Measurements from ENCODE around the gene COL23A1. TPM values are rescaled to one million over a fixed set of nuclear protein-coding genes. Genes with fewer than 3 reads are reported as not detected.
A peak's percentile ranks its signal among the peaks of the same experiment; 100 is the strongest.

COL23A1 gene
- total and polyA plus RNA-seq, 2 of the 13 experiments (the other 11 are each of a cell fraction or from before 2014, with no cell fraction given) = not detected

GRCh38 chr5:178204935-178205748 lies 385.1 kb downstream of the COL23A1 start:
- no peak overlapping the region for H2AFZ ChIP-seq (ENCODE audit: low read length)
- ChIA-PET POLR2A (interaction anchor here (1.0 to 2.8 kb wide), 12 partner anchors 8 to 654 kb away, joined by 4 to 15 read pairs (median 8); partner anchors contain the start of genes NHP2, PHYKPL and ZNF354B), CTCF (ENCODE audit: low intra/inter-chr PET ratio, low total read pairs) (no interaction called here)
- ATAC-seq (peak; percentile 34), DNase-seq (ENCODE audit: low spot score) (peak; percentile 50), FAIRE-seq (no peak)
- peak overlapping the region; percentile 89 for H3K4me2 ChIP-seq (ENCODE audit: low read depth, low read length)
- intact Hi-C loops (cut with micrococcal nuclease; ENCODE audit: unreplicated experiment) (no loop called here), in situ Hi-C loops (cut with HindIII; ENCODE audit: extremely low pct_ligation_motif_present, low pct_unique_long_range_greater_than_20kb) (no loop called here)
- WGBS (ENCODE audit: low lambda C conversion rate) = 0% methylated on average over 6 of the region's 90 CpGs
- BruUV-seq (replicated peaks) = no TSS peak
- H3K27ac ChIP-seq (ENCODE audit: extremely low read length, insufficient read depth, low read length) = peak overlapping the region; percentile 73
- no peaks in the 10 kb centered on the region; a peak in 1 of 5 replicates for H3K27me3 ChIP-seq (ENCODE audit: control insufficient read depth in 1 of 2, insufficient read depth in 2 of 2, low read length in 2 of 2)
- H3K36me3 ChIP-seq (replicated peaks in 1 of 2; ENCODE audit: control insufficient read depth in 1 of 2, insufficient read depth in 2 of 2, low read length in 2 of 2) = peaks cover 12 to 42% of the 10 kb centered on the region in 2 experiments
- peaks cover 39% of the 10 kb centered on the region for H3K4me1 ChIP-seq (ENCODE audit: insufficient read depth, low read length)
- no peaks in the 10 kb centered on the region for H3K9me3 ChIP-seq (ENCODE audit: low read length)
- H3K79me2 ChIP-seq (ENCODE audit: insufficient read depth, low read length) = peaks cover 35% of the 10 kb centered on the region
- H3K4me3 ChIP-seq (replicated peaks in 1 of 3; ENCODE audit: insufficient read depth in 1 of 3, low read depth in 2 of 3, low read length in 3 of 3) = peak overlapping the region; percentile 80 to 95 (median 90)
- peaks cover 39% of the 10 kb centered on the region for H4K20me1 ChIP-seq (ENCODE audit: insufficient read depth, low read length)
- H3K9ac ChIP-seq (ENCODE audit: insufficient read depth, low read depth, low read length) = peak overlapping the region; percentile 95
- TF ChIP-seq TAF15 (IDR thresholded peaks at IDR 0.05; ENCODE audit: low read depth, low read length, poor library complexity, severe bottlenecking) (no peak), NFE2L2 (IDR thresholded peaks at IDR 0.05; ENCODE audit: low read length) (no peak), HNRNPLL (IDR thresholded peaks at IDR 0.05; ENCODE audit: low read depth, low read length, poor library complexity, severe bottlenecking) (peak; percentile 41), SP5 (CRISPR knock-in tag; IDR thresholded peaks at IDR 0.05; ENCODE audit: borderline replicate concordance, low read depth) (peak; percentile 28; the same call in 1 of the 2 replicates), ARID4A (CRISPR knock-in tag; IDR thresholded peaks at IDR 0.05; ENCODE audit: borderline replicate concordance) (peak; percentile 14; the same call in 1 of the 2 replicates), ZNF768 (CRISPR knock-in tag; IDR thresholded peaks at IDR 0.05) (no peak), ZNF607 (CRISPR knock-in tag; IDR thresholded peaks at IDR 0.05; ENCODE audit: borderline replicate concordance) (no peak), TBP (CRISPR knock-in tag; IDR thresholded peaks at IDR 0.05) (no peak), ZNF713 (CRISPR knock-in tag; IDR thresholded peaks at IDR 0.05) (no peak), RBFOX2 (IDR thresholded peaks at IDR 0.05; ENCODE audit: low read depth, low read length) (peak; percentile 80), ZFP37 (CRISPR knock-in tag; IDR thresholded peaks at IDR 0.05; ENCODE audit: borderline replicate concordance) (0 out of 2 replicates have a peak, but pooled peaks have one; percentile 24), ARNT (IDR thresholded peaks at IDR 0.05) (no peak), FOSL2 (CRISPR knock-in tag; IDR thresholded peaks at IDR 0.05) (no peak), ZNF550 (CRISPR knock-in tag; IDR thresholded peaks at IDR 0.05; ENCODE audit: borderline replicate concordance) (no peak), PAX8 (CRISPR knock-in tag; IDR thresholded peaks at IDR 0.05; ENCODE audit: borderline replicate concordance) (no peak), SIN3A (IDR thresholded peaks at IDR 0.05; ENCODE audit: borderline replicate concordance, low read depth, low read length) (peak; percentile 75; the same call in 1 of the 2 replicates), ARID2 (CRISPR knock-in tag; IDR thresholded peaks at IDR 0.05; ENCODE audit: borderline replicate concordance) (no peak), ZNF160 (CRISPR knock-in tag; IDR thresholded peaks at IDR 0.05) (0 out of 2 replicates have a peak, but pooled peaks have one; percentile 32), EEA1 (CRISPR knock-in tag; IDR thresholded peaks at IDR 0.05; ENCODE audit: borderline replicate concordance) (no peak)
- TF ChIP-seq, protein P1, sequence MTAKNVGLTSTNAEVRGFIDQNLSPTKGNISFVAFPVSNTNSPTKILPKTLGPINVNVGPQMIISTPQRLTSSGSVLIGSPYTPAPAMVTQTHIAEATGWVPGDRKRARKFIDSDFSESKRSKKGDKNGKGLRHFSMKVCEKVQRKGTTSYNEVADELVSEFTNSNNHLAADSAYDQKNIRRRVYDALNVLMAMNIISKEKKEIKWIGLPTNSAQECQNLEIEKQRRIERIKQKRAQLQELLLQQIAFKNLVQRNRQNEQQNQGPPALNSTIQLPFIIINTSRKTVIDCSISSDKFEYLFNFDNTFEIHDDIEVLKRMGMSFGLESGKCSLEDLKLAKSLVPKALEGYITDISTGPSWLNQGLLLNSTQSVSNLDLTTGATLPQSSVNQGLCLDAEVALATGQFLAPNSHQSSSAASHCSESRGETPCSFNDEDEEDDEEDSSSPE (CRISPR knock-in tag; IDR thresholded peaks at IDR 0.05) = peak; percentile 75
